HEK293 (cell line): Measurements from ENCODE around the gene HES1.

Source experiments
- HOXC10 ChIP-seq: sonication (generic); formaldehyde crosslinking; IDR thresholded peaks from 2 replicates; pipeline ENCODE4 v1.8.1; 2023; ENCODE audit warnings: mild to moderate bottlenecking, missing genetic modification reagents
- KLF1 ChIP-seq: fragments of 450-650 bp; formaldehyde crosslinking; IDR thresholded peaks from 2 replicates; pipeline ENCODE4 v1.5.1; 2016; ENCODE audit warnings: missing biosample characterization, missing genetic modification characterization
- MZF1 ChIP-seq: fragments of 450-650 bp; formaldehyde crosslinking; IDR thresholded peaks from 2 replicates; pipeline ENCODE4 v1.5.1; 2017; ENCODE audit warnings: missing biosample characterization, missing genetic modification characterization, borderline replicate concordance
- TRIM28 ChIP-seq: IDR thresholded peaks from 2 replicates; pipeline ENCODE4 v1.6.1; 2011; ENCODE audit warnings: low read length, control low read depth, borderline replicate concordance
- WT1 ChIP-seq: fragments of 450-650 bp; formaldehyde crosslinking; IDR thresholded peaks from 2 replicates; pipeline ENCODE4 v1.5.1; 2016; ENCODE audit warnings: missing biosample characterization, missing genetic modification characterization
- ZBTB17 ChIP-seq: fragments of 450-650 bp; formaldehyde crosslinking; IDR thresholded peaks from 2 replicates; pipeline ENCODE4 v1.5.1; 2016; ENCODE audit warnings: missing biosample characterization, missing genetic modification characterization
- ZBTB21 ChIP-seq: fragments of 450-650 bp; formaldehyde crosslinking; IDR thresholded peaks from 2 replicates; pipeline ENCODE4 v1.5.1; 2017; ENCODE audit warnings: missing biosample characterization, missing genetic modification characterization
- ZNF121 ChIP-seq: fragments of 450-650 bp; formaldehyde crosslinking; IDR thresholded peaks from 2 replicates; pipeline ENCODE4 v1.5.1; 2016; ENCODE audit warnings: missing biosample characterization, missing genetic modification characterization
- ZNF138 ChIP-seq: fragments of 450-650 bp; formaldehyde crosslinking; IDR thresholded peaks from 2 replicates; pipeline ENCODE4 v1.5.1; 2016; ENCODE audit warnings: missing biosample characterization, missing genetic modification characterization, borderline replicate concordance
- ZNF175 ChIP-seq: fragments of 450-650 bp; formaldehyde crosslinking; IDR thresholded peaks from 2 replicates; pipeline ENCODE4 v1.5.1; 2016; ENCODE audit warnings: missing biosample characterization, missing genetic modification characterization
- ZNF23 ChIP-seq: fragments of 450-650 bp; formaldehyde crosslinking; IDR thresholded peaks from 2 replicates; pipeline ENCODE4 v1.5.1; 2016; ENCODE audit warnings: missing biosample characterization, missing genetic modification characterization, borderline replicate concordance
- ZNF24 ChIP-seq: fragments of 450-650 bp; formaldehyde crosslinking; IDR thresholded peaks from 2 replicates; pipeline ENCODE4 v1.5.1; 2016; ENCODE audit warnings: missing biosample characterization, missing genetic modification characterization
- ZNF416 ChIP-seq: fragments of 450-650 bp; formaldehyde crosslinking; IDR thresholded peaks from 2 replicates; pipeline ENCODE4 v1.5.1; 2016; ENCODE audit warnings: missing biosample characterization, missing genetic modification characterization
- ZNF514 ChIP-seq: fragments of 450-650 bp; formaldehyde crosslinking; IDR thresholded peaks from 2 replicates; pipeline ENCODE4 v1.5.1; 2016; ENCODE audit warnings: missing biosample characterization, missing genetic modification characterization
- ZNF585B ChIP-seq: fragments of 450-650 bp; formaldehyde crosslinking; IDR thresholded peaks from 2 replicates; pipeline ENCODE4 v1.5.1; 2016; ENCODE audit warnings: missing biosample characterization, missing genetic modification characterization
- ZNF623 ChIP-seq: fragments of 450-650 bp; formaldehyde crosslinking; IDR thresholded peaks from 2 replicates; pipeline ENCODE4 v1.5.1; 2016; ENCODE audit warnings: missing biosample characterization, missing genetic modification characterization
- ZNF664 ChIP-seq: fragments of 450-650 bp; formaldehyde crosslinking; IDR thresholded peaks from 2 replicates; pipeline ENCODE4 v1.5.1; 2016; ENCODE audit warnings: missing biosample characterization, missing genetic modification characterization
- ZSCAN30 ChIP-seq: fragments of 450-650 bp; IDR thresholded peaks from 2 replicates; pipeline ENCODE4 v1.5.1; 2018; ENCODE audit warnings: missing biosample characterization, mild to moderate bottlenecking, missing genetic modification characterization, moderate library complexity
- TF ChIP-seq, protein P1 (sequence below): fragments of 450-650 bp; formaldehyde crosslinking; IDR thresholded peaks from 2 replicates; pipeline ENCODE4 v1.5.1; 2017; ENCODE audit warnings: missing biosample characterization, missing genetic modification characterization
- TF ChIP-seq, protein P2 (sequence below): fragments of 450-650 bp; formaldehyde crosslinking; IDR thresholded peaks from 2 replicates; pipeline ENCODE4 v1.5.1; 2016; ENCODE audit warnings: missing biosample characterization, missing genetic modification characterization, borderline replicate concordance
- TF ChIP-seq, protein P3 (sequence below): fragments of 450-650 bp; formaldehyde crosslinking; IDR thresholded peaks from 2 replicates; pipeline ENCODE4 v1.5.1; 2016; ENCODE audit warnings: missing biosample characterization, missing genetic modification characterization, low read depth
- TF ChIP-seq, protein P4 (sequence below): fragments of 450-650 bp; formaldehyde crosslinking; IDR thresholded peaks from 2 replicates; pipeline ENCODE4 v1.5.1; 2017; ENCODE audit warnings: missing biosample characterization, missing genetic modification characterization
- TF ChIP-seq, protein P5 (sequence below): fragments of 450-650 bp; formaldehyde crosslinking; IDR thresholded peaks from 2 replicates; pipeline ENCODE4 v1.5.1; 2016; ENCODE audit warnings: missing biosample characterization, missing genetic modification characterization
- TF ChIP-seq, protein P6 (sequence below): fragments of 450-650 bp; IDR thresholded peaks from 2 replicates; pipeline ENCODE4 v1.5.1; 2018; ENCODE audit warnings: missing biosample characterization, mild to moderate bottlenecking, missing genetic modification characterization
- TF ChIP-seq, protein P7 (sequence below): fragments of 450-650 bp; formaldehyde crosslinking; IDR thresholded peaks from 2 replicates; pipeline ENCODE4 v1.5.1; 2016; ENCODE audit warnings: missing biosample characterization, missing genetic modification characterization

Gene HES1

DNA sequence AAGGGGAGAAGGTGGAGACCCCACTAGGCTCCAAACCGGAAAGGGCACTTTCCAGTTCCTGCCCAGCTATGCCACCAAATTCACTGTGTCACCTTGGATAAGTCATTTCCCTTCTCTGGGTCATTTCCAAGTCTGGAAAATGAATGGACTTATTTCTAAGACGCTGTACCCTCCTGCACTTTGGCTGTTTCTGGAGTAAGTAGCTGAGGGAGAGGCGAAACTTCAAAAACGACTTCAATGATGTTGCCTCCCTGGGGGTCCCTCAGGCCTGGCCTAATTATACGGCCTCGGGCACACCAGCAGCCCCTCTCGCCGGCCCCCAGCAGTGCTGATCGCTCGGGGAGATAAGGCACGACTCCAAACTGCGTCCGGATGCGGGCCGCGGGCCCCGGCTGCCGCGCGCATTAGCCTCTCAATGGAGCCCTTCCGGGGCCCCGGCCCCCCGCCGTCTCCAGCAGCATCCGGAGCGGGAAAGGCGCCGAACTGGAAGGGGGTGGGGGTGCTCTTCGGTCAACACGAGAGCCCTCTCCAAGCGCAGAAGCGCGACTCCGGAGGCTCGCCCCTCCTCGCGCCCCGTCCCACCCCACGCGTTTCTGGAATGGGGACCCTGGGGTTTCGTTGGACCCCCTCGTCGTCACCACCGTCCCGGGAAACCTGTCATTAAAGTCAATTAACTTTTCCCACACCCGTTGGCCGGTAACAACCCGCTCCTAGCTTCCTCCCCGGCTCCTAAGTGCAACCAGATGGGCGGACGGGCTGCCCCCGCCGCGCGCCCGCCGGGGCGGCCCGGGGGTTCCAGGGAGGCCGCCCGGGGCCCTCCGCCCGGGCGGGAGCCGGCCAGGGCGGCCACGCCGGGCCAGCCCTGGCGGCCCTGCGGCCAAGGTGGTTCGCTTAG lies 4.8 kb downstream of the HES1 start (continued):
- 0 out of 2 replicates have a peak, but pooled peaks have one; percentile 5 for TF ChIP-seq ZNF623 (tag by site-specific recombination)
- peak; percentile 88 for TF ChIP-seq WT1 (tag by site-specific recombination)
- TF ChIP-seq, protein P1, sequence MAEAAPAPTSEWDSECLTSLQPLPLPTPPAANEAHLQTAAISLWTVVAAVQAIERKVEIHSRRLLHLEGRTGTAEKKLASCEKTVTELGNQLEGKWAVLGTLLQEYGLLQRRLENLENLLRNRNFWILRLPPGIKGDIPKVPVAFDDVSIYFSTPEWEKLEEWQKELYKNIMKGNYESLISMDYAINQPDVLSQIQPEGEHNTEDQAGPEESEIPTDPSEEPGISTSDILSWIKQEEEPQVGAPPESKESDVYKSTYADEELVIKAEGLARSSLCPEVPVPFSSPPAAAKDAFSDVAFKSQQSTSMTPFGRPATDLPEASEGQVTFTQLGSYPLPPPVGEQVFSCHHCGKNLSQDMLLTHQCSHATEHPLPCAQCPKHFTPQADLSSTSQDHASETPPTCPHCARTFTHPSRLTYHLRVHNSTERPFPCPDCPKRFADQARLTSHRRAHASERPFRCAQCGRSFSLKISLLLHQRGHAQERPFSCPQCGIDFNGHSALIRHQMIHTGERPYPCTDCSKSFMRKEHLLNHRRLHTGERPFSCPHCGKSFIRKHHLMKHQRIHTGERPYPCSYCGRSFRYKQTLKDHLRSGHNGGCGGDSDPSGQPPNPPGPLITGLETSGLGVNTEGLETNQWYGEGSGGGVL (tag by site-specific recombination): peak; percentile 82
- no peak for TF ChIP-seq ZNF23
- TF ChIP-seq, protein P2, sequence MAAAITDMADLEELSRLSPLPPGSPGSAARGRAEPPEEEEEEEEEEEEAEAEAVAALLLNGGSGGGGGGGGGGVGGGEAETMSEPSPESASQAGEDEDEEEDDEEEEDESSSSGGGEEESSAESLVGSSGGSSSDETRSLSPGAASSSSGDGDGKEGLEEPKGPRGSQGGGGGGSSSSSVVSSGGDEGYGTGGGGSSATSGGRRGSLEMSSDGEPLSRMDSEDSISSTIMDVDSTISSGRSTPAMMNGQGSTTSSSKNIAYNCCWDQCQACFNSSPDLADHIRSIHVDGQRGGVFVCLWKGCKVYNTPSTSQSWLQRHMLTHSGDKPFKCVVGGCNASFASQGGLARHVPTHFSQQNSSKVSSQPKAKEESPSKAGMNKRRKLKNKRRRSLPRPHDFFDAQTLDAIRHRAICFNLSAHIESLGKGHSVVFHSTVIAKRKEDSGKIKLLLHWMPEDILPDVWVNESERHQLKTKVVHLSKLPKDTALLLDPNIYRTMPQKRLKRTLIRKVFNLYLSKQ (tag by site-specific recombination): no peak
- TF ChIP-seq ZBTB21 (tag by site-specific recombination): peak; percentile 67
- TF ChIP-seq, protein P3, sequence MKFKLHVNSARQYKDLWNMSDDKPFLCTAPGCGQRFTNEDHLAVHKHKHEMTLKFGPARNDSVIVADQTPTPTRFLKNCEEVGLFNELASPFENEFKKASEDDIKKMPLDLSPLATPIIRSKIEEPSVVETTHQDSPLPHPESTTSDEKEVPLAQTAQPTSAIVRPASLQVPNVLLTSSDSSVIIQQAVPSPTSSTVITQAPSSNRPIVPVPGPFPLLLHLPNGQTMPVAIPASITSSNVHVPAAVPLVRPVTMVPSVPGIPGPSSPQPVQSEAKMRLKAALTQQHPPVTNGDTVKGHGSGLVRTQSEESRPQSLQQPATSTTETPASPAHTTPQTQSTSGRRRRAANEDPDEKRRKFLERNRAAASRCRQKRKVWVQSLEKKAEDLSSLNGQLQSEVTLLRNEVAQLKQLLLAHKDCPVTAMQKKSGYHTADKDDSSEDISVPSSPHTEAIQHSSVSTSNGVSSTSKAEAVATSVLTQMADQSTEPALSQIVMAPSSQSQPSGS: peak; percentile 54; the same call in 1 of the 2 replicates
- peak; percentile 32; the same call in 1 of the 2 replicates for TF ChIP-seq ZBTB17 (tag by site-specific recombination)
- no peak for TF ChIP-seq ZNF664 (tag by site-specific recombination)
- TF ChIP-seq, protein P4, sequence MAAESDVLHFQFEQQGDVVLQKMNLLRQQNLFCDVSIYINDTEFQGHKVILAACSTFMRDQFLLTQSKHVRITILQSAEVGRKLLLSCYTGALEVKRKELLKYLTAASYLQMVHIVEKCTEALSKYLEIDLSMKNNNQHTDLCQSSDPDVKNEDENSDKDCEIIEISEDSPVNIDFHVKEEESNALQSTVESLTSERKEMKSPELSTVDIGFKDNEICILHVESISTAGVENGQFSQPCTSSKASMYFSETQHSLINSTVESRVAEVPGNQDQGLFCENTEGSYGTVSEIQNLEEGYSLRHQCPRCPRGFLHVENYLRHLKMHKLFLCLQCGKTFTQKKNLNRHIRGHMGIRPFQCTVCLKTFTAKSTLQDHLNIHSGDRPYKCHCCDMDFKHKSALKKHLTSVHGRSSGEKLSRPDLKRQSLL (tag by site-specific recombination): peak; percentile 52; the same call in 1 of the 2 replicates
- no peak for TF ChIP-seq ZNF416 (tag by site-specific recombination)
- TF ChIP-seq ZNF585B (tag by site-specific recombination): no peak
- TF ChIP-seq KLF1 (tag by site-specific recombination): peak; percentile 67; the same call in 1 of the 2 replicates
- TF ChIP-seq ZNF121 (tag by site-specific recombination): peak; percentile 70; the same call in 1 of the 2 replicates
- TF ChIP-seq ZNF138 (tag by site-specific recombination): no peak
- TF ChIP-seq, protein P5, sequence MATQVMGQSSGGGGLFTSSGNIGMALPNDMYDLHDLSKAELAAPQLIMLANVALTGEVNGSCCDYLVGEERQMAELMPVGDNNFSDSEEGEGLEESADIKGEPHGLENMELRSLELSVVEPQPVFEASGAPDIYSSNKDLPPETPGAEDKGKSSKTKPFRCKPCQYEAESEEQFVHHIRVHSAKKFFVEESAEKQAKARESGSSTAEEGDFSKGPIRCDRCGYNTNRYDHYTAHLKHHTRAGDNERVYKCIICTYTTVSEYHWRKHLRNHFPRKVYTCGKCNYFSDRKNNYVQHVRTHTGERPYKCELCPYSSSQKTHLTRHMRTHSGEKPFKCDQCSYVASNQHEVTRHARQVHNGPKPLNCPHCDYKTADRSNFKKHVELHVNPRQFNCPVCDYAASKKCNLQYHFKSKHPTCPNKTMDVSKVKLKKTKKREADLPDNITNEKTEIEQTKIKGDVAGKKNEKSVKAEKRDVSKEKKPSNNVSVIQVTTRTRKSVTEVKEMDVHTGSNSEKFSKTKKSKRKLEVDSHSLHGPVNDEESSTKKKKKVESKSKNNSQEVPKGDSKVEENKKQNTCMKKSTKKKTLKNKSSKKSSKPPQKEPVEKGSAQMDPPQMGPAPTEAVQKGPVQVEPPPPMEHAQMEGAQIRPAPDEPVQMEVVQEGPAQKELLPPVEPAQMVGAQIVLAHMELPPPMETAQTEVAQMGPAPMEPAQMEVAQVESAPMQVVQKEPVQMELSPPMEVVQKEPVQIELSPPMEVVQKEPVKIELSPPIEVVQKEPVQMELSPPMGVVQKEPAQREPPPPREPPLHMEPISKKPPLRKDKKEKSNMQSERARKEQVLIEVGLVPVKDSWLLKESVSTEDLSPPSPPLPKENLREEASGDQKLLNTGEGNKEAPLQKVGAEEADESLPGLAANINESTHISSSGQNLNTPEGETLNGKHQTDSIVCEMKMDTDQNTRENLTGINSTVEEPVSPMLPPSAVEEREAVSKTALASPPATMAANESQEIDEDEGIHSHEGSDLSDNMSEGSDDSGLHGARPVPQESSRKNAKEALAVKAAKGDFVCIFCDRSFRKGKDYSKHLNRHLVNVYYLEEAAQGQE (tag by site-specific recombination): peak; percentile 28; the same call in 1 of the 2 replicates
- TF ChIP-seq, protein P6, sequence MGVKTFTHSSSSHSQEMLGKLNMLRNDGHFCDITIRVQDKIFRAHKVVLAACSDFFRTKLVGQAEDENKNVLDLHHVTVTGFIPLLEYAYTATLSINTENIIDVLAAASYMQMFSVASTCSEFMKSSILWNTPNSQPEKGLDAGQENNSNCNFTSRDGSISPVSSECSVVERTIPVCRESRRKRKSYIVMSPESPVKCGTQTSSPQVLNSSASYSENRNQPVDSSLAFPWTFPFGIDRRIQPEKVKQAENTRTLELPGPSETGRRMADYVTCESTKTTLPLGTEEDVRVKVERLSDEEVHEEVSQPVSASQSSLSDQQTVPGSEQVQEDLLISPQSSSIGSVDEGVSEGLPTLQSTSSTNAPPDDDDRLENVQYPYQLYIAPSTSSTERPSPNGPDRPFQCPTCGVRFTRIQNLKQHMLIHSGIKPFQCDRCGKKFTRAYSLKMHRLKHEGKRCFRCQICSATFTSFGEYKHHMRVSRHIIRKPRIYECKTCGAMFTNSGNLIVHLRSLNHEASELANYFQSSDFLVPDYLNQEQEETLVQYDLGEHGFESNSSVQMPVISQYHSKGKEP (tag by site-specific recombination): peak; percentile 82
- TF ChIP-seq ZNF514 (tag by site-specific recombination): no peak
- no peak for TF ChIP-seq TRIM28
- peak; percentile 93; the same call in 1 of the 2 replicates for TF ChIP-seq ZNF24 (tag by site-specific recombination)
- no peak for TF ChIP-seq MZF1 (tag by site-specific recombination)
- no peak for TF ChIP-seq ZNF175 (tag by site-specific recombination)
- TF ChIP-seq HOXC10 (CRISPR knock-in tag): no peak; the same call in 1 of the 2 replicates
- peak; percentile 100 for TF ChIP-seq ZSCAN30 (tag by site-specific recombination)
- TF ChIP-seq, protein P7, sequence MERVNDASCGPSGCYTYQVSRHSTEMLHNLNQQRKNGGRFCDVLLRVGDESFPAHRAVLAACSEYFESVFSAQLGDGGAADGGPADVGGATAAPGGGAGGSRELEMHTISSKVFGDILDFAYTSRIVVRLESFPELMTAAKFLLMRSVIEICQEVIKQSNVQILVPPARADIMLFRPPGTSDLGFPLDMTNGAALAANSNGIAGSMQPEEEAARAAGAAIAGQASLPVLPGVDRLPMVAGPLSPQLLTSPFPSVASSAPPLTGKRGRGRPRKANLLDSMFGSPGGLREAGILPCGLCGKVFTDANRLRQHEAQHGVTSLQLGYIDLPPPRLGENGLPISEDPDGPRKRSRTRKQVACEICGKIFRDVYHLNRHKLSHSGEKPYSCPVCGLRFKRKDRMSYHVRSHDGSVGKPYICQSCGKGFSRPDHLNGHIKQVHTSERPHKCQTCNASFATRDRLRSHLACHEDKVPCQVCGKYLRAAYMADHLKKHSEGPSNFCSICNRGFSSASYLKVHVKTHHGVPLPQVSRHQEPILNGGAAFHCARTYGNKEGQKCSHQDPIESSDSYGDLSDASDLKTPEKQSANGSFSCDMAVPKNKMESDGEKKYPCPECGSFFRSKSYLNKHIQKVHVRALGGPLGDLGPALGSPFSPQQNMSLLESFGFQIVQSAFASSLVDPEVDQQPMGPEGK (tag by site-specific recombination): peak; percentile 94
